ENCODE measurements around the gene STAG3.

DNA sequence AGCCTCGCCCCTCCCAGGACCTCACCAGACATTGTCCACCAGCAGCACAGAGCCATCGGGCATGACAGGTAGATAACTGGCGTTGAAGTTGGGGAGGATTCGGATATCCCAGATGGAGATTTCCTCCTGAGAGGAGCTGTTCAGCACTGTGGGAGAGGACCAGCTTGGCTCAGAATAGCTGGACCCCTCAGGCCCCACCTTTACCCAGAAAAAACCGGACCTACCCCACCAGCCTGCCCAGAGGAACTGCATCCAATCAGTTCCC is 20.7 kb upstream of the STAG3 start:
- TF ChIP-seq, protein P1, sequence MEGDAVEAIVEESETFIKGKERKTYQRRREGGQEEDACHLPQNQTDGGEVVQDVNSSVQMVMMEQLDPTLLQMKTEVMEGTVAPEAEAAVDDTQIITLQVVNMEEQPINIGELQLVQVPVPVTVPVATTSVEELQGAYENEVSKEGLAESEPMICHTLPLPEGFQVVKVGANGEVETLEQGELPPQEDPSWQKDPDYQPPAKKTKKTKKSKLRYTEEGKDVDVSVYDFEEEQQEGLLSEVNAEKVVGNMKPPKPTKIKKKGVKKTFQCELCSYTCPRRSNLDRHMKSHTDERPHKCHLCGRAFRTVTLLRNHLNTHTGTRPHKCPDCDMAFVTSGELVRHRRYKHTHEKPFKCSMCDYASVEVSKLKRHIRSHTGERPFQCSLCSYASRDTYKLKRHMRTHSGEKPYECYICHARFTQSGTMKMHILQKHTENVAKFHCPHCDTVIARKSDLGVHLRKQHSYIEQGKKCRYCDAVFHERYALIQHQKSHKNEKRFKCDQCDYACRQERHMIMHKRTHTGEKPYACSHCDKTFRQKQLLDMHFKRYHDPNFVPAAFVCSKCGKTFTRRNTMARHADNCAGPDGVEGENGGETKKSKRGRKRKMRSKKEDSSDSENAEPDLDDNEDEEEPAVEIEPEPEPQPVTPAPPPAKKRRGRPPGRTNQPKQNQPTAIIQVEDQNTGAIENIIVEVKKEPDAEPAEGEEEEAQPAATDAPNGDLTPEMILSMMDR (IDR thresholded peaks at IDR 0.05), result no peak
- TF ChIP-seq POLR2AphosphoS5 (IDR thresholded peaks at IDR 0.05), result no peak

Data from transverse colon (tissue), 4 donors.